MM.1S (cell line): ENCODE results near the gene MYO1H.

Experiments used
- DNase-seq: peaks from one replicate; pipeline ENCODE4 v3.0.0-alpha.2; 2015
- H2AFZ ChIP-seq: fragments of 300-600 bp; sonication (generic); 2 replicates; pipeline ENCODE4 v1.6.0; 2016; ENCODE audit warnings: antibody characterized with exemption, low read length
- H3F3A ChIP-seq: fragments of 300-600 bp; sonication (generic); 2 replicates; pipeline ENCODE4 v1.6.1; 2016; ENCODE audit warnings: mild to moderate bottlenecking, antibody characterized with exemption, low read length, moderate library complexity, mixed read lengths; ENCODE audit not compliant: insufficient read depth
- H3K27ac ChIP-seq: fragments of 300-600 bp; sonication (generic); 2 replicates; pipeline ENCODE4 v1.5.1; 2016; ENCODE audit warnings: mild to moderate bottlenecking, low read length
- H3K27me3 ChIP-seq: fragments of 300-600 bp; sonication (generic); replicated peaks from 2 replicates; pipeline ENCODE4 v1.6.0; 2016; ENCODE audit warnings: low read length; ENCODE audit not compliant: insufficient read depth
- H3K36me3 ChIP-seq: fragments of 300-600 bp; sonication (generic); replicated peaks from 2 replicates; pipeline ENCODE4 v1.6.1; 2016; ENCODE audit warnings: mild to moderate bottlenecking, low read length, mixed read lengths; ENCODE audit not compliant: insufficient read depth
- H3K4me1 ChIP-seq: fragments of 300-600 bp; sonication (generic); 2 replicates; pipeline ENCODE4 v1.6.1; 2016; ENCODE audit warnings: low read length, mixed read lengths
- H3K4me2 ChIP-seq: fragments of 300-600 bp; sonication (generic); 2 replicates; pipeline ENCODE4 v1.6.0; 2016; ENCODE audit warnings: low read depth, low read length
- H3K4me3 ChIP-seq: fragments of 300-600 bp; sonication (generic); 2 replicates; pipeline ENCODE4 v1.5.1; 2016; ENCODE audit warnings: low read length, mixed read lengths
- H3K79me2 ChIP-seq: fragments of 300-600 bp; sonication (generic); 2 replicates; pipeline ENCODE4 v1.6.1; 2016; ENCODE audit warnings: mixed run types, low read length, mixed read lengths
- H3K9ac ChIP-seq: fragments of 300-600 bp; sonication (generic); 2 replicates; pipeline ENCODE4 v1.6.1; 2016; ENCODE audit warnings: low read length, mixed read lengths
- H3K9me2 ChIP-seq: fragments of 300-600 bp; sonication (generic); replicated peaks from 2 replicates; pipeline ENCODE4 v1.6.1; 2016; ENCODE audit warnings: mild to moderate bottlenecking, low read length, mixed read lengths; ENCODE audit not compliant: insufficient read depth
- H3K9me3 ChIP-seq: fragments of 300-600 bp; sonication (generic); replicated peaks from 2 replicates; pipeline ENCODE4 v1.6.1; 2016; ENCODE audit warnings: mild to moderate bottlenecking, low read length, mixed read lengths; ENCODE audit not compliant: insufficient read depth
- H4K20me1 ChIP-seq: fragments of 300-600 bp; sonication (generic); 2 replicates; pipeline ENCODE4 v1.6.1; 2016; ENCODE audit warnings: mild to moderate bottlenecking, low read length, moderate library complexity, mixed read lengths; ENCODE audit not compliant: insufficient read depth
- CTCF ChIP-seq: fragments of 300-600 bp; sonication (generic); IDR thresholded peaks from 2 replicates; pipeline ENCODE4 v1.5.1; 2016; ENCODE audit warnings: antibody characterized with exemption, low read length, mixed read lengths
- EZH2 ChIP-seq: fragments of 300-600 bp; sonication (generic); optimal IDR thresholded peaks from 2 replicates; pipeline ENCODE3; 2017; ENCODE audit warnings: low read depth, mild to moderate bottlenecking, antibody characterized with exemption, low read length, mixed read lengths
- EZH2phosphoT487 ChIP-seq: fragments of 300-600 bp; sonication (generic); IDR thresholded peaks from 2 replicates; pipeline ENCODE4 v1.6.1; 2018; ENCODE audit warnings: antibody characterized with exemption, low read length

MYO1H gene

GRCh38 chr12:109432842-109433304 lies 85.2 kb downstream of the MYO1H start:
- H3K27ac ChIP-seq: no peak overlapping the region
- no peaks in the 10 kb centered on the region for H3K9me2 ChIP-seq
- H3K4me1 ChIP-seq: no peaks in the 10 kb centered on the region; the same call in 1 of the 2 replicates
- no peak overlapping the region for H3K4me3 ChIP-seq
- H4K20me1 ChIP-seq: no peaks in the 10 kb centered on the region
- no peaks in the 10 kb centered on the region for H3K27me3 ChIP-seq
- H3K9ac ChIP-seq: no peak overlapping the region
- TF ChIP-seq CTCF (peak; percentile 93), EZH2 (no peak)
- DNase-seq: peak; percentile 79
- no peaks in the 10 kb centered on the region for H3K9me3 ChIP-seq
- H3K79me2 ChIP-seq: no peaks in the 10 kb centered on the region
- H3K36me3 ChIP-seq: no peaks in the 10 kb centered on the region
- peak overlapping the region; percentile 10 for H2AFZ ChIP-seq
- H3F3A ChIP-seq: no peaks in the 10 kb centered on the region
- peak overlapping the region; percentile 28; the same call in 1 of the 2 replicates for H3K4me2 ChIP-seq

GRCh38 chr12:109433618-109434017 lies 85.9 kb downstream of the MYO1H start:
- H3K9me3 ChIP-seq: no peaks in the 10 kb centered on the region
- DNase-seq: no peak
- H3K9me2 ChIP-seq: no peaks in the 10 kb centered on the region
- peak; percentile 20; the same call in 1 of the 2 replicates for TF ChIP-seq CTCF
- TF ChIP-seq EZH2: no peak
- H3K27me3 ChIP-seq: no peaks in the 10 kb centered on the region
- no peak overlapping the region for H3K27ac ChIP-seq
- H3K9ac ChIP-seq: no peak overlapping the region
- no peaks in the 10 kb centered on the region for H4K20me1 ChIP-seq
- H3K4me1 ChIP-seq: no peaks in the 10 kb centered on the region; the same call in 1 of the 2 replicates
- no peaks in the 10 kb centered on the region for H3K79me2 ChIP-seq
- no peaks in the 10 kb centered on the region for H3F3A ChIP-seq
- H2AFZ ChIP-seq: peak overlapping the region; percentile 10; the same call in 1 of the 2 replicates
- H3K36me3 ChIP-seq: no peaks in the 10 kb centered on the region
- H3K4me2 ChIP-seq: no peak overlapping the region
- no peak overlapping the region for H3K4me3 ChIP-seq

- Histone ChIP-seq H3K9me2 (no peaks in the 10 kb centered on the region), H3K79me2 (no peaks in the 10 kb centered on the region), H3K27ac (no peak overlapping the region), H3K4me3 (no peak overlapping the region), H3K36me3 (no peaks in the 10 kb centered on the region), H2AFZ (no peak overlapping the region), H3K9me3 (no peaks in the 10 kb centered on the region), H4K20me1 (no peaks in the 10 kb centered on the region), H3K4me1 (no peaks in the 10 kb centered on the region; the same call in 1 of the 2 replicates), H3F3A (no peaks in the 10 kb centered on the region), H3K9ac (no peak overlapping the region), H3K27me3 (no peaks in the 10 kb centered on the region), H3K4me2 (no peak overlapping the region)
- TF ChIP-seq EZH2: no peak
- no peak for DNase-seq
These were observed 86.9 kb downstream of the MYO1H start for GRCh38 chr12:109434582-109434981.

GRCh38 chr12:109435428-109436187 lies 87.9 kb downstream of the MYO1H start:
- H3K9me2 ChIP-seq: no peaks in the 10 kb centered on the region
- H3F3A ChIP-seq: no peaks in the 10 kb centered on the region
- no peaks in the 10 kb centered on the region for H3K79me2 ChIP-seq
- no peak overlapping the region for H3K4me2 ChIP-seq
- no peaks in the 10 kb centered on the region; the same call in 1 of the 2 replicates for H3K4me1 ChIP-seq
- no peak overlapping the region for H2AFZ ChIP-seq
- H3K9ac ChIP-seq: no peak overlapping the region
- no peak overlapping the region for H3K27ac ChIP-seq
- no peak for DNase-seq
- TF ChIP-seq EZH2 (no peak), CTCF (no peak), EZH2phosphoT487 (no peak)
- H4K20me1 ChIP-seq: no peaks in the 10 kb centered on the region
- H3K27me3 ChIP-seq: no peaks in the 10 kb centered on the region
- no peaks in the 10 kb centered on the region for H3K9me3 ChIP-seq
- H3K36me3 ChIP-seq: no peaks in the 10 kb centered on the region
- no peak overlapping the region for H3K4me3 ChIP-seq
